ENCODE data around the gene DHRS7B.

The DHRS7B gene

DNA sequence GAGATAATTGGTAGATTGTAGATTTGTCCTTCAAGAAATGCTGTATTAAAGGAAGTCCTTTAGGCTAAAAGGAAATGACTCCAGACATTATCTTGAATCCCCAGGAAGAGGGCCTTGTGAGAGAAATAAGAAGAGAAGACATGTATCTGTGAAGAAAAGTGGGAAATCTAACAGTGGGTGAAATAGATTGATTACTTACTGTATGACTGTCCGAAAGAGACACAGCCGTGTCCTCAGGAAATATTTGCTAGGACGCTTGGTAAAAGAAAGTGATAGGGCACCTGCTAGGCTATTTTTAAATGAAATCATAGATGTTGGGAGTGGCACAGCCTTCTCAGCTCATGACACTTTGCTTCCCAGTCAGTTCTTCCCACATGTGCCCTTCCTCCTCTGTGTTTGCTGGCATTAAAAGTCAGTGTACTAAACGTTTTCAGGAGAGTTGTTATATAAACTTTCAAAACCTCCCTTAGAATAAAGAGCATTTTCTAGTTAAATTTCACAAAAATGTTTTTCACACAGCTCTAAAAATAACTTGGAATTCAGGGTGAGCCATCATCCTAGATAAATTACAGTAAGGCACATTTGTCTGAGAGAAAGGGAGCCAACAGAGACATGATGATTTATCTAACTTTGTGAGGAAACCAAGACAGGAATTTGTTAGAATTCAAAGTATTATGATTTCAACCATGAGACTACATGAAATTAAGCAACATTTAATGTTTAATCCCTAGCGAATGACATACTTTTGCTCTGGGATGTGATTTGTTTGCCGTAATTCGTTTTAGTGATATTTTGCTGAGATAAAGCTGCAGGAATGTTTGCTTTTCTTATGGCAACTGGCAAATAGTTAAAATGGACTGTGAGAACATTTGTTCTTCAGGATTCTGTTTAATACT is 35.0 kb downstream of the DHRS7B start:
- no peak for DNase-seq (ENCODE audit: low spot score)
- TF ChIP-seq, protein P1, sequence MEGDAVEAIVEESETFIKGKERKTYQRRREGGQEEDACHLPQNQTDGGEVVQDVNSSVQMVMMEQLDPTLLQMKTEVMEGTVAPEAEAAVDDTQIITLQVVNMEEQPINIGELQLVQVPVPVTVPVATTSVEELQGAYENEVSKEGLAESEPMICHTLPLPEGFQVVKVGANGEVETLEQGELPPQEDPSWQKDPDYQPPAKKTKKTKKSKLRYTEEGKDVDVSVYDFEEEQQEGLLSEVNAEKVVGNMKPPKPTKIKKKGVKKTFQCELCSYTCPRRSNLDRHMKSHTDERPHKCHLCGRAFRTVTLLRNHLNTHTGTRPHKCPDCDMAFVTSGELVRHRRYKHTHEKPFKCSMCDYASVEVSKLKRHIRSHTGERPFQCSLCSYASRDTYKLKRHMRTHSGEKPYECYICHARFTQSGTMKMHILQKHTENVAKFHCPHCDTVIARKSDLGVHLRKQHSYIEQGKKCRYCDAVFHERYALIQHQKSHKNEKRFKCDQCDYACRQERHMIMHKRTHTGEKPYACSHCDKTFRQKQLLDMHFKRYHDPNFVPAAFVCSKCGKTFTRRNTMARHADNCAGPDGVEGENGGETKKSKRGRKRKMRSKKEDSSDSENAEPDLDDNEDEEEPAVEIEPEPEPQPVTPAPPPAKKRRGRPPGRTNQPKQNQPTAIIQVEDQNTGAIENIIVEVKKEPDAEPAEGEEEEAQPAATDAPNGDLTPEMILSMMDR (IDR thresholded peaks at IDR 0.05; ENCODE audit: extremely low read depth, missing control alignments) = no peak

DNA sequence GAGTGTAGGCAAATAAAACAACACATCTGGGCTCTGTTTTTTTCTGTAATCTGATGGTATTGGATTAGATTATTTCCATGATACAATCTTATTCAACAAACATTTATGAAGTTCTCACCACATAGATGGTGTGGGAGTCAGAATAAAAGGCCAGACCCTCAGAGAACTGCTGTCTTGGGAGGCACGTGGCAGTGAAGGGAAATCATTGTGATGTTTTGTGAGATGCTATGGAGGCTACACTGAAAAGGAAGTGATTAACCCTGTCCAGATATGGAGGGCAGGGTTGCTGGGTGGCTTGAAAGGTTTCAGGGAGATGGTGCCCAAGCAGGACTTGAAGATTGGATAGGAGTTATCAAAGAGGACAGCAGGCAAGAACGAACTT is 35.6 kb downstream of the DHRS7B start:
- TF ChIP-seq, protein P1 (IDR thresholded peaks at IDR 0.05; ENCODE audit: extremely low read depth, missing control alignments) = no peak
- DNase-seq (ENCODE audit: low spot score) = no peak

DNA sequence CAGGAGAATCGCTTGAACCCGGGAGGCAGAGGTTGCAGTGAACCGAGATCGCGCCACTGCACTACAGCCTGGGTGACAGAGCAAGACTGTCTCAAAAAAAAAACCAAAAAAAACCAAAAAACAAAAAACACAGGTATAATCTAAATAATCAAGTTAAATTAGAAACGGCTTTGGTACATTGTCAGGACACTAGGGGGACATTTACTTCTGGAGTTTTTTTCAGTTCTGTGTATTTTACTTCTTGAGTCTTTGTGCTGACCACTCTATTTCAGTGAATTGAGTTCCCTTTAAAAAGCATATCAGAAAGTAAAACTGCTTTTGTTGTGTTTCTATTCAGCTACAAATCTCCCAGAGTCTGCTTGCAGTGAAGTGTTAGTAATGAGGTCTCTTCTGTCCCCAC is 36.3 kb downstream of the DHRS7B start:
- TF ChIP-seq, protein P1 (IDR thresholded peaks at IDR 0.05; ENCODE audit: extremely low read depth, missing control alignments) = no peak
- no peak for DNase-seq (ENCODE audit: low spot score)

DNA sequence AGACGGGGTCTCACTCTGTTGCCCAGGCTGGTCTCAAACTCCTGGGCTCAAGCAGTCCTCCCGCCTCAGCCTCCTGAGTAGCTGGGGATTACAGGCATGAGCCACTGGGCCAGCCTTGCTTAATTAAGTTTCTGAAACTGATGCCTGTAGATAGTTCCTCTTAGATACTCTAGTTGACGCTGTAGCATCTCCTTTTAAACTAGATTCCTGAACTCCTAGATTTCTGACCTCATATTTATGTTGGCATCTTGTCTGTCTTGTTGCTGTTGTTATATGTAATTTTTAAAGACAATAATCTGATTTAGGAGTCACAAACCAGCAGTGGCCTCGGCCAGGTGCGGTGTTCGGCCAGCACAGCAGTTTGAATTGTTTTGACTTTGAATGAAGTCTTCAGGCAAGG is 37.5 kb downstream of the DHRS7B start:
- TF ChIP-seq, protein P1 (IDR thresholded peaks at IDR 0.05; ENCODE audit: extremely low read depth, missing control alignments) = no peak
- no peak for DNase-seq (ENCODE audit: low spot score)

DNA sequence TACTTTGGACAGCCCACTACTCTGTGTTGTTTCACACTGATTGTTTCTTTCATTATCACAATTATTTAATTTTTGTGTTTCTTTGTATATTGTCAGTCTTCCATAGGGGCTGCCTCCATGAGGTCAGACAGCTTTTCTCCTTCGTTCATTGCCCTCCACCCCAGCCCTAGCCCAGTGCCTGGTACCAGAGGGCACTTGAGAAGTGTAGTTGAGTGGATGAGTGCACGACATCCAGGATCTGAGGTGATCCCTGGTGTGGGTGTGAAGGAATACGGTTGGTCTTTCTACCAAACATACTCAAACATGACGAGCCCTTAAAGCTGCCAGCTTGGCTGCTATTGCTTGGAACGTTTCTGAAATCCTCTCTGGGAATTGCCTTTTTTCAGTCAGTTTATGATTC is 37.9 kb downstream of the DHRS7B start:
- DNase-seq (ENCODE audit: low spot score) = no peak
- TF ChIP-seq, protein P1 (IDR thresholded peaks at IDR 0.05; ENCODE audit: extremely low read depth, missing control alignments) = no peak

DNA sequence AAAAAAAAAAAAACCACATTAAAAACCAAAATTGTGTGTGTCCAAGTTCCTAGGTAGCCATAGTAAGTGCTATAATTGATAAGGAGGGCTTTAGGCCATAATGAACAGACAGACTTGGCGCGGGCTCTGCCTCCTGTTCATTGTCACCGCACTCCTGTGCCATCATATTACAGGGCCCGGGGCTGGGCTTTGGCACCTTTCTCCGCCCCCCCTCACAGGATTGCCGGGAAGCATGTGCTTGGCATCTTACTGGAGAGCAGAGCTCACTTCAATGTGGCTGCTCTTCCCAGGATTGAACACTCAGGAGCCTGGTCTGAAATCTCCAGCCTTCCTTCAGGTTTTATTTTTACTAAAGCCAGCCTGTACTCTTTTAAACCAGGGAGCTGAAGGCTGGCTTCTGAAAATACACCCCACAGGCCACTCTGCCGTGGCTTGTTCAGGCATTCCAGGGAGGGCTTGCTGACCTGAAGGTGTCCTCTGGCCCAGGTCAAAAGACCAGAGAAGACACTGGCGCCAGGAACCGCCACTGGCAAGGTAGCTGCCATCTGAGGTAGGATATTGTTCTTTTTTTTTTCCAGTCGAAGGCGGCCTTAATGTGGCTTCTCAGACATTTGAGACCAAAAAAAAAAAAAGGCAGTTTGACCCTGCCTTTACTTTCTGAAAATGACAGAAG is 39.3 kb downstream of the DHRS7B start:
- no peak for DNase-seq (ENCODE audit: low spot score)
- TF ChIP-seq, protein P1 (IDR thresholded peaks at IDR 0.05; ENCODE audit: extremely low read depth, missing control alignments) = no peak

DNA sequence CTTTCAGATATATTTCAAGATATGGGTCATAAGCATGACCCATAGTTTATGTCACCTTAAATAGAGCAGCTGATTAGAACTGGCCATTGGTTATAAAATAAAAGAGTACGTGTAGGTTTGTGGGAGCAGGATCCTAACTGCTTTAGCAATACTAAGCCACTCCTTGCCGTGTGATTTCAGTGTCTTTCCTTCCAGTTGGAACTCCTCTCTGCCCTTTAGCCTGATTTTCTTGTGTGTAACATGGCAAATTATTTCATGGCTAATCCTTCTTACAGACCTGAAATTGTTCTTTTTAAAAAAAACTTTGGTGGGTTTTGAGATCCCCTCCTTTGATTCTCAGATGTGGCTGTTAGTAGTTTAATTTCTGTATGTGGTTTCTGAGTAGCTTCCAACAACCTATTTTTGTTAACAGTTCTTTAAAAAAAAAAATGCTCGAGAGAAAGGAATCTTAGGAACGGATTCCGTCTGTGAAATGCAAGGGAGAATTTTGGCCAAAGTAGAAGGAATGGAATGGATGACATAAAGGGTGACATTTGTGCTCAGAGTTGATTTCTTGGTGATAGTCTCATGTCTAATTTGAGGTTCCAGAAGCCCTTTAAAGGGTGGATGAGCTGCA is 39.9 kb downstream of the DHRS7B start:
- TF ChIP-seq, protein P1 (IDR thresholded peaks at IDR 0.05; ENCODE audit: extremely low read depth, missing control alignments) = no peak
- no peak for DNase-seq (ENCODE audit: low spot score)

All from GM20000 (cell line).